Natural killer cell (primary cell): Measurements from ENCODE around the gene GABBR2. TPM values are rescaled to one million over a fixed set of nuclear protein-coding genes. Genes with fewer than 3 reads are reported as not detected.
"Not testable (repeated sequence)": the region's sequence is repeated elsewhere in the genome, so short reads cannot be mapped to it uniquely, and the experiment has no call there.

ENCODE experiments used
- ATAC-seq, 3 donors: fragments of 150-1000 bp in 2 of 3; fragments of 200-7000 bp in 1 of 3; cut with Tn5 transposase; 1 replicate in 1 of 3; 2 replicates in 2 of 3; pipeline ENCODE4 v1.10.0; 2021; ENCODE audit warnings: mild to moderate bottlenecking in 2 of 3, moderate library complexity in 2 of 3
- DNase-seq, 2 donors: peaks; one replicate each; pipeline versions ENCODE4 v3.0.0 to v3.0.0-alpha.2; 2013 to 2021; ENCODE audit warnings: mixed read lengths in 1 of 2
- H3K27ac ChIP-seq: one replicate; pipeline ENCODE4 v1.5.1; 2013; ENCODE audit warnings: mild to moderate bottlenecking, low read length
- H3K27me3 ChIP-seq: one replicate; pipeline ENCODE4 v1.6.1; 2013; ENCODE audit warnings: low read length; ENCODE audit not compliant: control insufficient read depth, insufficient read depth
- H3K36me3 ChIP-seq: one replicate; pipeline ENCODE4 v1.6.1; 2013; ENCODE audit warnings: low read length; ENCODE audit not compliant: control insufficient read depth, insufficient read depth
- H3K4me1 ChIP-seq: one replicate; pipeline ENCODE4 v1.6.1; 2013; ENCODE audit warnings: low read length; ENCODE audit not compliant: control insufficient read depth, insufficient read depth
- H3K4me3 ChIP-seq: one replicate; pipeline ENCODE4 v1.5.1; 2013; ENCODE audit warnings: low read length
- H3K9me3 ChIP-seq: one replicate; pipeline ENCODE4 v1.6.1; 2013; ENCODE audit warnings: low read length; ENCODE audit not compliant: control insufficient read depth, insufficient read depth
- H3K27ac Mint-ChIP-seq, 2 donors: one replicate each; pipeline ENCODE4 v1.8.0; 2022; ENCODE audit warnings: mild to moderate bottlenecking in 2 of 2, mixed read lengths in 2 of 2, moderate library complexity in 1 of 2
- H3K27me3 Mint-ChIP-seq, 2 donors: one replicate each; pipeline ENCODE4 v1.8.0; 2022; ENCODE audit warnings: low read depth in 2 of 2, mixed read lengths in 2 of 2
- H3K36me3 Mint-ChIP-seq: one replicate; pipeline ENCODE4 v1.8.0; 2022; ENCODE audit warnings: mixed read lengths
- H3K4me1 Mint-ChIP-seq, 2 donors: one replicate each; pipeline ENCODE4 v1.8.0; 2022; ENCODE audit warnings: mixed read lengths in 2 of 2
- H3K4me3 Mint-ChIP-seq: one replicate; pipeline ENCODE4 v1.8.0; 2022; ENCODE audit warnings: mild to moderate bottlenecking, moderate library complexity, mixed read lengths
- H3K9me3 Mint-ChIP-seq, 2 donors: one replicate each; pipeline ENCODE4 v1.8.0; 2022; ENCODE audit warnings: mixed read lengths in 2 of 2
- WGBS: methylation state at CpG from one replicate; pipeline ENCODE4 v1.1.7; 2013; ENCODE audit warnings: missing lambda C conversion rate; ENCODE audit not compliant: insufficient coverage; 5-methylcytosine and 5-hydroxymethylcytosine counted together
- intact Hi-C: fragments of 100-400 bp; cut with micrococcal nuclease; formaldehyde crosslinking; loops from one replicate; pipeline ENCODE4 v1.14.2; 2022
- total RNA-seq, 4 donors: library from RNA; stranded (reverse); fragments of 120-200 nt in 1 of 4; gene quantifications; one replicate each; pipeline versions ENCODE4 v1.2.3 to v1.2.4, GENCODE V29; 2013 to 2022
- TF ChIP-seq, protein P1 (sequence below): fragments of 200-600 bp; IDR thresholded peaks from one replicate; pipeline ENCODE4 v1.8.0; 2022; ENCODE audit warnings: antibody characterized with exemption

GABBR2 gene
- total RNA-seq, 3 donors from 2014 or later (not counting 1 experiment from before 2014, with no cell fraction given) = not detected

DNA sequence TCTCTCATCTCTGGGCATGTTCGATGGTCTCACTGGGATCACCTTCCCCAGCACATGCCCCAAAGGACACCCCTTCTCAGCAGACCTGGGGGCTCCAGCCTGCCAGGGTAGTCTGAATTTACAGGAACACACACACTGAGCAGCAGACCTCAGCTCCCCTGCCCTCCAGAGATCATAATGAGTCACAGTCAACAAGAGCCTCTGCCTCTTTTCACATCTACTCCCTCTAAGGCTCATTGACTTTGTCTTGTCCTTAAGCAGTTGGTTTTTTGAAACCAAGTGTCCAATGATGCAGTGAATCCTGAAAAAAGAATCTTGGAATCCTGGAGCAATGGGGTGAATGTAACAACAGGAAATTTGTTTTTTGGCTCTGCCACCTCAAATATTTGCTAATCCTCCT, 20.8 kb downstream of the GABBR2 start:
- intact Hi-C loops = no loop called here
- H3K36me3 ChIP-seq = no peaks in the 10 kb centered on the region
- no peaks in the 10 kb centered on the region for H3K4me1 ChIP-seq
- H3K27me3 ChIP-seq = no peaks in the 10 kb centered on the region
- no peak overlapping the region for H3K27ac ChIP-seq
- no peak overlapping the region for H3K4me3 Mint-ChIP-seq
- H3K9me3 Mint-ChIP-seq = no peaks in the 10 kb centered on the region
- no peak overlapping the region for H3K27ac Mint-ChIP-seq
- H3K36me3 Mint-ChIP-seq = no peaks in the 10 kb centered on the region
- TF ChIP-seq, protein P1, sequence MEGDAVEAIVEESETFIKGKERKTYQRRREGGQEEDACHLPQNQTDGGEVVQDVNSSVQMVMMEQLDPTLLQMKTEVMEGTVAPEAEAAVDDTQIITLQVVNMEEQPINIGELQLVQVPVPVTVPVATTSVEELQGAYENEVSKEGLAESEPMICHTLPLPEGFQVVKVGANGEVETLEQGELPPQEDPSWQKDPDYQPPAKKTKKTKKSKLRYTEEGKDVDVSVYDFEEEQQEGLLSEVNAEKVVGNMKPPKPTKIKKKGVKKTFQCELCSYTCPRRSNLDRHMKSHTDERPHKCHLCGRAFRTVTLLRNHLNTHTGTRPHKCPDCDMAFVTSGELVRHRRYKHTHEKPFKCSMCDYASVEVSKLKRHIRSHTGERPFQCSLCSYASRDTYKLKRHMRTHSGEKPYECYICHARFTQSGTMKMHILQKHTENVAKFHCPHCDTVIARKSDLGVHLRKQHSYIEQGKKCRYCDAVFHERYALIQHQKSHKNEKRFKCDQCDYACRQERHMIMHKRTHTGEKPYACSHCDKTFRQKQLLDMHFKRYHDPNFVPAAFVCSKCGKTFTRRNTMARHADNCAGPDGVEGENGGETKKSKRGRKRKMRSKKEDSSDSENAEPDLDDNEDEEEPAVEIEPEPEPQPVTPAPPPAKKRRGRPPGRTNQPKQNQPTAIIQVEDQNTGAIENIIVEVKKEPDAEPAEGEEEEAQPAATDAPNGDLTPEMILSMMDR = no peak
- no peak overlapping the region for H3K4me3 ChIP-seq
- ATAC-seq (no peak), DNase-seq (no peak)
- H3K4me1 Mint-ChIP-seq = peaks cover 0 to 7% of the 10 kb centered on the region in 2 donors
- WGBS = 89% methylated on average over 1 of the region's 1 CpG
- no peaks in the 10 kb centered on the region for H3K9me3 ChIP-seq
- H3K27me3 Mint-ChIP-seq = peaks cover 0 to 5% of the 10 kb centered on the region in 2 donors

GRCh38 chr9:98686961-98687855, 21.5 kb downstream of the GABBR2 start:
- intact Hi-C loops = no loop called here
- Histone ChIP-seq H3K9me3 (no peaks in the 10 kb centered on the region), H3K4me1 (no peaks in the 10 kb centered on the region), H3K27ac (no peak overlapping the region), H3K27me3 (no peaks in the 10 kb centered on the region), H3K4me3 (no peak overlapping the region), H3K36me3 (no peaks in the 10 kb centered on the region)
- no peaks in the 10 kb centered on the region for H3K9me3 Mint-ChIP-seq
- DNase-seq (no peak), ATAC-seq (no peak)
- TF ChIP-seq, protein P1 = no peak
- WGBS = 59% methylated on average over 7 of the region's 7 CpGs
- H3K27ac Mint-ChIP-seq = no peak overlapping the region
- H3K4me3 Mint-ChIP-seq = no peak overlapping the region
- H3K4me1 Mint-ChIP-seq = peaks cover 0 to 7% of the 10 kb centered on the region in 2 donors
- peaks cover 0 to 5% of the 10 kb centered on the region in 2 donors for H3K27me3 Mint-ChIP-seq
- no peaks in the 10 kb centered on the region for H3K36me3 Mint-ChIP-seq

GRCh38 chr9:98684816-98685215, 23.9 kb downstream of the GABBR2 start:
- H3K36me3 ChIP-seq, H3K27ac ChIP-seq, H3K4me3 ChIP-seq, H3K4me1 Mint-ChIP-seq, H3K36me3 Mint-ChIP-seq, H3K9me3 ChIP-seq, H3K4me1 ChIP-seq, H3K27me3 Mint-ChIP-seq, DNase-seq, intact Hi-C loops, H3K27me3 ChIP-seq, ATAC-seq, H3K9me3 Mint-ChIP-seq, H3K27ac Mint-ChIP-seq, H3K4me3 Mint-ChIP-seq: not testable (repeated sequence)
- WGBS = 95% methylated on average over 2 of the region's 2 CpGs

DNA sequence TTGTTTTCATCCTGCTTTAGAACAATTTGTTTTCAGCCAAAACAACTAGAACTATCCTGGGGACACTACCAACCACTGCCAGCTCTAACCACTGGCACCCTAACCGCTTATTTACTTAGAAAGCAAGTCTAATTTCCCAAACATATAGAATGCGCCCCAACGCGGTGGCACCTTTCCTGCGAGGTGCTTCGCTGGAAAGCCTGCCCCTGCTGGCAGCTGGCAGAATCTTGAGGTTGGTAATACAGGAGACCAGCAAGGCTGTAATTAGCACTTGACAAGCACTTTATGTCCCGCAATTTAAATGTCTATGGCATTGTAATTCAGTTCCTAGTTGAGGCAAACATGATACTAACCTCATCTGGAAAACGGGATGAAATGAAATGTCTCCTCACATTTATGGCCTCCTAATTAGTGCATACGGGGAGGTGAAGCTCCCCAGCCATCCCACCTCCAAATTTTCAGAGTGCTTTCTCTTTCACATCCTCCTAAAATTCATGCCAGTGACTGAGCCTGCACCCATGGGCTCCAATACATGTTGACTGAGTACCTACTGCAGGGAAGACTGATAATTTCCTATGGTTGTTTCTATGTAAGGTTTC, 30.4 kb downstream of the GABBR2 start:
- Mint-ChIP-seq H3K27ac (no peak overlapping the region), H3K36me3 (no peaks in the 10 kb centered on the region), H3K4me1 (no peaks in the 10 kb centered on the region), H3K4me3 (no peak overlapping the region), H3K9me3 (no peaks in the 10 kb centered on the region), H3K27me3 (peaks cover 24 to 28% of the 10 kb centered on the region in 2 donors)
- H3K36me3 ChIP-seq = no peaks in the 10 kb centered on the region
- no peaks in the 10 kb centered on the region for H3K27me3 ChIP-seq
- WGBS = 28% methylated on average over 9 of the region's 9 CpGs
- ATAC-seq (peak in 1 of 3 donors; percentile 42), DNase-seq (peak in 1 of 2 donors; percentile 10)
- H3K27ac ChIP-seq = no peak overlapping the region
- TF ChIP-seq, protein P1 = peak; percentile 33
- H3K4me3 ChIP-seq = no peak overlapping the region
- intact Hi-C loops = no loop called here
- H3K4me1 ChIP-seq = no peaks in the 10 kb centered on the region
- peaks cover 2% of the 10 kb centered on the region for H3K9me3 ChIP-seq
